ENCODE results near the gene PTH1R.

DNA sequence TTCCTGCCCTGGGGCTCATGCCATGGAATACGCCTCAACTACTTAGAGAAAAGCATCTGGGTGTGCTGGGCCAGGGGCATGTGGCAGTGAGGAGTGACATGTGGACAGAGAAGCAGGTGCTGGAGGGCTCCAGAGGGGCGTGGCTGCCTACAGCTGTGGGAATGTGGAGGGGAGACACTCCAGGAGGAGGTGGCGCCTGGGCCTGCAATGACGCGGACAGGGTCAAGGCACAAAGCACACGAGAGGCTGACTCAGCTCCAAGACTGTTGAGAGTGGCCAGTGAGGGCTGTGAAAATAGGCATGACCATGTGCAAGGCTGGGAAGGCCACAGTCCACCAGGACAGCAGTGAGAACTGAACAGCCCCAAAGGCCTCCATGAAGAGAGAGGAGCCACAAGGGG is 48.5 kb downstream of the PTH1R start:
- TF ChIP-seq EZH2 (IDR thresholded peaks at IDR 0.05) (no peak), POLR2AphosphoS5 (IDR thresholded peaks at IDR 0.05; ENCODE audit: borderline replicate concordance, low read depth, low read length) (no peak), FOXP2 (optimal IDR thresholded peaks at IDR 0.05; ENCODE audit: control extremely low read depth, extremely low read length, insufficient read depth) (no peak)
